Cortex of kidney (tissue), 1 donor: Measurements from ENCODE around the gene LIN28A.

Experiments used
- DNase-seq: peaks from one replicate; lab custom pipeline; 2025; lab: John Stamatoyannopoulos, UW

LIN28A gene

DNA sequence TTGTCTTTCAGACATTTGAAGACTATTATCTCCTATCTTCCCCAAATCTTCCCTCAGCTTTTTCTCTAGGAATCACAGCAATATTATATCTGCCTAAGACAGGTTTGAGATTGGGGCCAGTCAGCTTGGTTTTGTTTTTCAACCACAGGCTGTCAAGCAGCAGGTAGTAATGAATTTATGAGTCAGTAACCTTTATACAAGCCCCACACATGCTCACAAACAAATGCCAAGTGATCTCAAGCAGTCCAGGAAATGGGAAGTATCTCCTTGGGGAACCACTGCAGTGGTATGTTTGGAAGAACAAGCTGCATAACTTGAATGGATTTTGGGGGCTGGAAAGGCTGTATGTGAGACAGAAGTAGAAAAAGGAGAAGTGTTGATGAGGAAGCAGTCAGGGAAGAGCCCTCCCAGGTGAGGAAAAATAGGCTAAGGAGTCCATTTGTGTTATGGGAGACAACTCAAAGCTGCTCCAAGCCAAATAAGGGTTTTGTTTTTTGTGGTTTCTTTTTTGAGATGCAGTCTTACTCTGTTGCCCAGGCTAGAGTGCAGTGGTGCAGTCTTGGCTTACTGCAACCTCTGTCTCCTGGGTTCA is 23.6 kb downstream of the LIN28A start:
- DNase-seq: no peak

DNA sequence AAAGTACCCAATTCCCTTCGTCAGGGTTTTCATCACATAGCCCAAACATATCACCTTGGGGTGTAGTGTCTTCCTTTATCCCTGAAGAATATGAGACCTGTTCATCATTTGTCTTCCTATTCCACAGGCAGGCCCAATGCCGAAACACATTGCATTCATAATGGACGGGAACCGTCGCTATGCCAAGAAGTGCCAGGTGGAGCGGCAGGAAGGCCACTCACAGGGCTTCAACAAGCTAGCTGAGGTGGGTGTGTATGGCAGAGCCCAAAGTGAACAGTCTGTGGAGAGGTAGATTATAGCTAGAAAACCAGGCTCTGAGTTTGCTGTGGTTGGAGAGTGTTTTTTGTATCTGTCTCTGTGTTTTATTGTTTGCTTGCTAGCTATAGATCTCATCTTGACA is 27.4 kb downstream of the LIN28A start:
- DNase-seq: no peak

DNA sequence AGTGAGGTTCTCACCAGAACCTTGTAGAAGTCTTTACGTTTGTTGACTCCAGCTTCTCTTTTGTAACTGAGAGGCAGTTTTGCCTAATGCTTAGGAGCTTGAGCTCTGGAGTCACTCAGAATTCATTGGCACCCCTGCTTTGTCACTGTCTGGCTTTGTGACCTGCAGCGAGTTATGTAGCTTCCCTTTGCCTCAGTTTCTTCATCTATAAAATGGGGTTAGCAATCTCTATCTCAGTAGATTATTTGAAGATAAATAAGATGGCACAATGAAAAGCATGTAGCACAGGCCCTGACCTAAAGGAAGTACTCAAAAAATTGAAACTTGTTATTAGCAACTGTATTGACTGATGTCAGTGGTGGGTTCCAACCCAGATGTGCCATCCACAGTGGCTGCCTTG is 29.6 kb downstream of the LIN28A start:
- DNase-seq: no peak

- DNase-seq: no peak
These were observed 39.3 kb downstream of the LIN28A start for GRCh38 chr1:26449868-26450267.

DNA sequence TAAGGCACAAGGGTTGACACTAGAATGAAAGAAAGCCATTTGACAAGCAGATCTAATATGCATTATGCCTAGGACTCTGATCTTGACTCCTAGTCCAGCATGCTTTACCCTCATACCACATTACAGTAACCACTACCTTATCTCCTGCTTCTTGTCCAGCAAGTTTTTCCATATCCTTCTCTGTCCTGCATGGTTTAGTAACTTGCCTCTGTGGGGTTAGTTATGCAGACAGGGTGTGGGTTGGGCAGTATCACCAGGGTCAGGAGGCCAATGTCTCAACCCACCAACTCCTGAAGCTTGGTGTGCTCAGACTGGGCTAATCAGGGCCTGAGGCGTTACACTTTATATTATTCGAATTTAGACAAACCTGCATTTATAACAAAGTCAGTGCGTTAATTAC is 40.3 kb downstream of the LIN28A start:
- DNase-seq: no peak

DNA sequence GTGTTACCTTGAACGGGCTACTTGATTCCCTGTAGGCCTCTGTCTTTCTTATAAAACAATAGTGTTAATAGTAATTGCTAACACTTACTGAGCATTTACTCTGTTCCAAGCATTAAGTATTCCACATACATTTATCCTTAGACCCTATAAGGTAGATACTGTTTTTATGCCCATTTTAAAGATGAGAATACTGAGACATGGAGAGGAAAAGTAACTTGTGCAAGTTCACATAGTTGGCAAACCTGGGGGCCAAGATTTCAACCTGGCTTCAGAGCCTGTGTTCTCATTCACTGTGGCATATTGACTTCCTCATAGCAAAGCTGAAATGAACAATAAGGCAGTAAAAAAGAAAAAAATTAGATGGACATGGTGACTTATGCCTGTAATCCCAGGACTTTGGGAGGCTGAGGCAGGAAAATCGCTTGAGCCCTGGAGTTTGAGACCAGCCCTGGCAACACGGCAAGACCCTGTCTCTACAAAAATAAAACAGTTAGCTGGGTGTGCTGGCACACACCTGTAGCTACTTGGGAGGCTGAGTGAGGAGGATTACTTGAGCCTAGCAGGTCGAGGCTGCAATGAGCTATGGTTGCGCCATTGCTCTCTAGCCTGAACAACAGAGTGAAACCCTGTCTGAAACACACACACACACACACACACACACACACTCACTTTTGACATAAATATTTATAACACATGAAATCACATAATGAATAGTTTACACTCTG is 42.0 kb downstream of the LIN28A start:
- no peak for DNase-seq

DNA sequence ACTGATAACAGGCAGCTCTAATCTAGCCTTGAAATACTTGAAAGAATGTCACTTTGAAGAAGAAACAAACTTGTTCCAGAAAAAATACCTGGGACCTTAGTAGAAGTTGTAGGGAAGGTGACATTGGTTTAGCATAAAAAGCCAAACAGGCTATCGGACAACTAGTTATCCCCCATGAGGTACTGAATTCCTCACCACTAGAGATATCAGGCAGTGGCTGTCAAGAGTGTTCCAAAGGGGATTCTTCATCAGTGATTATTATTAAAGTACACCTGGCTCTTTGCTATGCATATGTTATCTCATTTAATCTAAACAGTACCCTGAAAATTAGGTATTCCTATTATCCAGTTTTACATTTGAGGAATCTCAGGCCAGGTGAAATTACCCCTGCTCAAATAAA is 48.5 kb downstream of the LIN28A start:
- DNase-seq: no peak

DNA sequence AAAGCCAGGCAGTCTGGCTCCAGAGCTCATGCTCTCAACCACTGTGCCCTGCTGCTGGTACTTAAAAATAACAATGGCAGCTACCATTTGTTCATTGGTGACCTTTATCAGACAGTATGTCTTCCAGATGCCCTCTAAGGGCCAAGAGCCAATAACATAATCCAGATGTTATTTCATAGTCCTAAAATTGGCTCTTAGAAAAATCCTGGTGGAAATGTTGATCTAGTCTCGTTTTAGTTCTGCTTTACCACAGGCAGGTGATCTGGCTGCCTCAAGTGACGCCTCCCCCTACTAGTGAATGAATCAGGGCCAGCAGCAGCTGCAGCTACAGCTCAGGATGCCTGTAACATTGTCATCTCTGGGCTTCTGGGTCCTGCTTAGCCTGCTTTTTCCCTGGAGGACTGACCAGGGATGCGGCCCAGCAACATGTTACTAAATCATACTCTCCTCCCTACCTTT is 49.0 kb downstream of the LIN28A start:
- DNase-seq: no peak

- DNase-seq: no peak
These were observed 58.3 kb downstream of the LIN28A start for GRCh38 chr1:26468911-26469310.

DNA sequence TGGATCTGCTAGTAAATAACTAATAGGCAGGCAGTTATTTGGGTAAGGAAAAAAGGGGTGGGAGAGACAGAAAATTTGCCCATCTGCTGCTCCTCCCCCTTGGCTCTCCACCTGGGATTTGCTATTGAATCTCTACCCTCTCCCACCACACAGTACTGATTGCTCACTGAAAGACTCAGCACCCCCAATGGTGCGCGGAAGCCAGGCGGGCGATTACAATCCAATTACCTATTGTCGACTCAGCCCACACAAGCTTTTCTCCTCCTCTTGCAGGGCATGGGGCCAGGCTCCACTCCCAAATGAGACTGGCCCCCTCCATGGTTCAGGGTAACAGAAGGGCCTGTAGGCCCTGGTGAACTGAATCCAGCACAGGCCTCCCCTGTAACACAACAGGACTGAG is 58.9 kb downstream of the LIN28A start:
- DNase-seq: no peak

DNA sequence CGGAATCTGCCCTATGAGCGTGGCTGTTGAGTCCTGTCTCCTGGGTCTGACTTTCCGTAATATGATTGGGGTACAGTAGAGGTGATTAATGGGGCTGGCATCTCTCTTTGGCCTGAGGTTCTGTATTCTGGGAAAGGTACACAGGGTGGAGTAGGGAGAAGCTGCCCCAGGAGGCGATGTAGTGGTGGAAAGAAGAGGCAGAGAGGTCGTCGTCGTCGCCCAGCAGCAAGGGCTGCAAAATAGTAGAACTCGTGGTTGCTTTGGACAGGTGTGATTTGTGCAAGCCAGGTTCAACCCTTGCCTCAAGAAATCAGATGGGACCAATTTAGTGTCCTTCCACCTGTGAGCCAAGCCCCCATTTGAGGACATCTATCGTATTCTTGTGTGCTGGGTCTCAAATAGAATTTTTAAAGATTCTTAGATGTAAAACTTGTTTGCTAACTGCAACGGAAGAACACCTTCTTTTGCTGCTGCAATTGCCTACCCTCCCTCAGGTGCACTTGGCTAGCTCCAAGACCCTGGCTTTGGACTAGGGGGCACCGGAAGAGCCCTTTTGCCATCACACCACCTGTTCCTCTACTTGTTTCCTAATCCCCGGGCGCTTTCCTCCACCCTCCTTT is 60.4 kb downstream of the LIN28A start:
- DNase-seq: no peak

DNA sequence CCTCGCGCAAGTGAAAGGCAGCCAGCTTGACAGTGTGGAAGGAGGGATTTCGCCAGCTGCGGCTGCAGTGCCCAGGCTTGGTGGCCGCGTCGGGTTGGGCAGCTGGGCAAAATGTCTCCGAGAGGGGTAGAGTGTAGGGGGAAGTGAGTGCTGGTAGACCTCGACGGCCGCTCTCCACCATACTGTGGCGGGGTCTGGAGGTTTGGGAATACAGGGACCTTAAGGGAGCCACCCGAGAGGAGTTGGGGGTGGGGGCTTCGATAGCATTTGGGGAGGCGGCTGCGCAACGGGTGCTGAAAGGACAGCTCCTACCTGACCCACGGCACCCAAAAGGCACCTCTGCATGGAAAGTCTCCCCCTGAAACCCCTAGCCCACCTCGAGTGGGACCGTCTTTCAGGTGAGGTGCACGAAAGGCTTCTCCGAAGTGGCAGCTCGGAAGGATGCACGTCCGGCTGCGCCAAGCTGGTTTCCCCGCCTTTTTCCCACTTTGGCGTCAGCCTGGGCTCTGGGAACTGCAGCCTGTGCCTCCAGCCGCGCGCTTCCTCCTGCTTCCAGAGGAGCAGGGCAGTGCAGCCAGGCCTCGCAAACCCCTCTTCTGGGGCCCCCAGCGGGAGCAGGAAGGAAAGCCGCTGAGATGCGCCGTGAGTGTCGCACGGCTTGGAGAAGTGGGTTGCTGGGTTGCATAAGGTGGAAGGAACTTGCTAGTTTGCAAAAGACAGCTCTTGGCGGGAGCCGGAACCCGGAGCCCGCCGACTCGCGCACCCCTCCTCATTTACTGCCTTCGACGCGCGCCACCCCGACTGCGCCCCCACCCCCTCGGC is 61.1 kb downstream of the LIN28A start:
- DNase-seq: no peak

DNA sequence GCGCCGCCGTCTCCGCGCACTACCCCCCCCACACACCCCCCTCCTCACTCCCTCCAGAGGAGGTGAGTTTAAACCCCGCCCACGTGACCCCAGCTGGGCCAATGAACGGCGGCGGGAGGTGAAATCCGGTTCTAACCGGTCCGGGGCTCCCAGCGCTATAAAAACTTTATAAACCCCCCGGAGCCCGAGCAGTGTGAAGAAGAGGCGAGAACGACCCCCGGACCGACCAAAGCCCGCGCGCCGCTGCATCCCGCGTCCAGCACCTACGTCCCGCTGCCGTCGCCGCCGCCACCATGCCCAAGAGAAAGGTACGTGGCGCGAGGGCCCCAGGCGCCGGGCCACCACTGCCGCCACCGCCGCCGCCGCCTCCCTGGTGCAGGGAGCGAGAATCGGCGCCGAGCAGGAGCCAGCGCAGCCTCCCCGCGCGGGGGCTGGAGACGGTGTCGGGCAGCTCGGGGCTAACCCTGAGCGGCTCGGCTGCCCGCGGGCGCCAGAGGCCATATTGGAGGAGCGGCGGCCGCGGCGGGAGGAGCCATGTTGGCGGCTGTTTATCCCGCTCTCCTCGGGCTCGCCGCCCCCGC is 61.8 kb downstream of the LIN28A start, which contains the start of gene HMGN2:
HMGN2 (plus strand) TSS at position 121 of the 581 bp plus-strand sequence; CDS start at position 294, 173 bp downstream.
- no peak for DNase-seq

DNA sequence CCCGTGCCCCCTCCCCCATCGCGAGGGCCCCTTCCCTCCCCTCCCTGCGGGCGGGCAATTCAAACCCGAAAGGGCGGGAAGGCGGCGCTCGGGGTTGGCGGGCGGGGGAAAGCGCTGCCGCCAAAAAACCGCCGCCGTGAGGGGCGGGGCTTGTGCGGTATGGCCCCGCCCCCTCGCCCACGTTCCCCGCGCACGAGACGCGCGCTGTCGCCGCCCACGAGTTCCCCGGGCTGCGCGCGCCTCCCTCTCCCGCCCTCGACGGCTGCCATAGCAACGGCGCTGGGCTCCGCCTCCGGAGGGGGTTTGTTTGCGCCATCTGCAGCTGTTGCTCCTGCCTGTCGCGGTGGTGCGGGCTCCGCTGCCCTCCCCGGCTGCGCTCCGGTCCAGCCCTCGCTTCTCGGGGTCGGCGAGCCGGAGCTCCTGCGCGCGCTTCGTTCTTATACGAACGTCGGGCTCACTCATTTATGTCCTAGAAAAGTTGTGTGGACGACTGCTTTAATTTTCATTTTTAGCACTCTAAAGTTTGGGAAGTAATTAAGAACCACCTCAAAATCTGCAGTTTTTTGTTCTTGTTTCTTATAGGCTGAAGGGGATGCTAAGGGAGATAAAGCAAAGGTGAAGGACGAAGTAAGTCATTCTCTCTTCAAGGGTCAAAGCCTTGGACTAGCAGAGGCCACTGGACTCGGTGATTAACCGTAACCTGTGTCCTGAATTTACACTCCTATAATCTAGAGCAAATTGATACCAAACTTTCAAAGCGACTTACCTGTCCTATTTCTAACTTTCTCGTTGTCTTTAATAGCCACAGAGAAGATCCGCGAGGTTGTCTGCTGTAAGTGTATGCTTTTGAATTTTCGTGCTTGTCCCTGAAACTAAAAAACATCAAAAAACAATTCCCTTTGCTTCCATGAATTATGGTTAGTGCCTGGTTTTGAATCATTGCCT is 62.6 kb downstream of the LIN28A start:
- DNase-seq: peak; percentile 88

DNA sequence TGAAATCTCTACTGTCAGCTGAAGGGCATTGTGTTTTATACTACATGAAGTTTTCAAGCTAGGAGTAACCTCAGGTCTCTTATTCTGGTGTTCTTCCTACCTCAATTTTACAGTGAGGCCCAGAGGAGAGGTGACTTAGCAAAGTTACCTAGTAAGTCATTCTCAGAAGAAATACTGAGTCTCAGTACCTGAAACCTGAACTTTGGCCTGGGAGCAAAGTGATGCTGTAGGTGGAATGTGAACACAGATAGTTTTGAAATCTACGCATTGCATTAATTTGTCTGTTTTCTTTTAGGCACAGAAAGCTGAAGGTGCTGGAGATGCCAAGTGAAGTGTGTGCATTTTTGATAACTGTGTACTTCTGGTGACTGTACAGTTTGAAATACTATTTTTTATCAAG is 64.2 kb downstream of the LIN28A start:
- no peak for DNase-seq

DNA sequence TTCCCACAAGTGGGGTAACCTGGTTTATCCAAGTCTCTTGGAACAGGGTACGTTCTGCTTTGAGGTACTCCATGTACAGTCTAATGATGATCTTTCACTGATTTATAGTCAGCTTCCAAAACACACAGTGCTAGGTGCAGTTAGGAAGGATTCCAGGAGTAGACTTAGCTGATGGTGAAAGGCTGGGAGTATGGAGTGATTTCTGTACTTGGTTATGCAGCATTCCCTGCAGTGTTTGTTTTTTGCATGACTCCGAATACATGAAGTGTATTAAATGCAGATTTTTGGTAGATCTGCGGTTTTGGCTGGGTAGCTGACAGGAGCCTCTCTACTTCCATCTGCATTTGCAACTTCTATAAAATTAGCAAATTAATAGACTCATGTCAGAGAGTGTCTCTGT is 65.4 kb downstream of the LIN28A start:
- DNase-seq: no peak

DNA sequence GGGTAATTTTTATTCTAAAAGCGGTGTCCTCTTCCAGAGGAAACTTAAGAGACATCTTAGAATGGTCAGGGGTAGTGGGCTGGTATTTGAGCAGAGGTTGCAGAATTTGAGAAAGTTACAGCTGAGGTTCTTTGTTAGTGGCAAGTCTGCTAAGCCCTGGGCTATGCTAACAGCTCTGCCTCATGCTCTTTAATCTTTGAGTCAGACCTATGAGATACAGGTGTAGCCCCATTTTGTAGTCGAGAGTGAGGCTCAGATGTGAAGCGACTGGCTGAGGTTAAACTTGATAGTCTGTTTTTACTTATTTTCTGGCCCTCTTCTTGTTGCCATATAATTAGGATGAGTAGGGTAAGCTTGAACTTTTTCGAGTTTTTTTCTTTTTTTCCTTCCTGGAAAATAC is 66.3 kb downstream of the LIN28A start:
- DNase-seq: no peak

- no peak for DNase-seq
These were observed 67.0 kb downstream of the LIN28A start for GRCh38 chr1:26477446-26478152.

DNA sequence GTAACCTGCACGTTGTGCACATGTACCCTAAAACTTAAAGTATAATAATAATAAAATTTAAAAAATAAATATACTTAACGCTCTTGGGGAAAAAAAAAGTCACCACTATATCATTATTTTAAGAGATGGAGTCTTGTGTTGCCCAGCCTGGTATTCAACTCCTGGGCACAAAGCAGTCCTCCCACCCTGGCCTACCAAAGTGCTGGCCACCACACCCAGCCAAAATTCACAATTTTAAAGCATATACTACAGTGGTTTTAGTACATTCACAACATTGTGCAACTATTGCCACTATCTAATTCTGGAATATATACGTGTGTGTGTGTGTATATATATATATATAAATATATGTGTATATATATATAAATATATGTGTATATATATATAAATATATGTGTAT is 67.5 kb downstream of the LIN28A start:
- DNase-seq: no peak

DNA sequence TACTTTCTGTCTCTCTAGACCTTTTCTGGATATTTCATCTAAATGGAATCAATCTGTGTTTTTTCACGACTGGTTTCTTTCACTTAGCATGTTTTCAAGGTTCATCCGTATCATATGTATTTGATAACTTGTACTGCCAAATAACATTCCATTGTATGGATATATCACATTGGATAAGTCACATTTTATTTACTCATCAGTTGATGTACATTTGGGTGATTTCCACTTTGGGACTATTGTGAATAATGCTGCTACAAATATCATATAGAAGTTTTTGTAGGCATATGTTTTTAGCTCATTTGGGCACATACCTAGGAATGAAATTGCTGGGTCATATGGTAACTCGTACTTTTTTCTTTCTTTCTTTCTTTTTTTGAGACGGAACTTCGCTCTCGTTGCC is 68.4 kb downstream of the LIN28A start:
- no peak for DNase-seq
